Transverse colon (tissue), 4 donors: Measurements from ENCODE around the gene CAMTA1. TPM values are rescaled to one million over a fixed set of nuclear protein-coding genes. Genes with fewer than 3 reads are reported as not detected.
"Not testable (repeated sequence)": the region's sequence is repeated elsewhere in the genome, so short reads cannot be mapped to it uniquely, and the experiment has no call there.

Source experiments
- DNase-seq: peaks from one replicate; pipeline ENCODE4 v3.0.0-alpha.2; 2019
- H3K27ac ChIP-seq, 4 donors: fragments of 200-600 bp; sonication (generic); 2 replicates each; pipeline ENCODE4 v1.5.1; 2016 to 2018; ENCODE audit warnings: inconsistent platforms in 4 of 4
- H3K27me3 ChIP-seq: fragments of 200-600 bp; sonication (generic); 2 replicates; pipeline ENCODE4 v1.5.1; 2017; ENCODE audit warnings: inconsistent platforms
- H3K36me3 ChIP-seq, 4 donors: fragments of 200-600 bp; sonication (generic); 2 replicates each; pipeline ENCODE4 v1.5.1; 2017 to 2019; ENCODE audit warnings: inconsistent platforms in 4 of 4
- H3K4me1 ChIP-seq, 4 donors: fragments of 200-600 bp; sonication (generic); 2 replicates each; pipeline ENCODE4 v1.5.1; 2017 to 2020; ENCODE audit warnings: inconsistent platforms in 4 of 4
- H3K4me3 ChIP-seq, 4 donors: fragments of 200-600 bp; sonication (generic); 1 replicate in 1 of 4; 2 replicates in 3 of 4; pipeline versions ENCODE4 v1.5.1 to v1.6.1; 2017 to 2019; ENCODE audit warnings: inconsistent platforms in 4 of 4
- H3K9me3 ChIP-seq, 2 donors: fragments of 200-600 bp; sonication (generic); 2 replicates each; pipeline ENCODE4 v1.5.1; 2017 to 2019; ENCODE audit warnings: inconsistent platforms in 2 of 2
- EP300 ChIP-seq: sonication (generic); formaldehyde crosslinking; IDR thresholded peaks from one replicate; pipeline ENCODE4 v1.6.1; 2017; ENCODE audit warnings: antibody characterized with exemption, low read depth
- POLR2A ChIP-seq: fragments of 450-650 bp; IDR thresholded peaks from one replicate; pipeline ENCODE4 v1.6.1; 2016; ENCODE audit warnings: antibody characterized with exemption, mild to moderate bottlenecking, moderate library complexity
- POLR2AphosphoS5 ChIP-seq, 3 donors: sonication (generic); formaldehyde crosslinking; IDR thresholded peaks; one replicate each; pipeline ENCODE4 v1.6.1; 2016; ENCODE audit warnings: antibody characterized with exemption in 3 of 3
- WGBS, 2 donors: methylation state at CpG; one replicate each; pipeline ENCODE4 v1.1.5; 2018; ENCODE audit warnings: low coverage in 1 of 2; 5-methylcytosine and 5-hydroxymethylcytosine counted together
- in situ Hi-C, 4 donors: fragments of 200-750 bp; cut with MboI; loops; one replicate each; pipeline versions ENCODE4 v1.15.0 to v1.15.1; 2017; ENCODE audit warnings: low sequenced_read_pairs in 3 of 4, low pct_ligation_motif_present in 1 of 4, low pct_unique_long_range_greater_than_20kb in 1 of 4
- intact Hi-C: fragments of 100-400 bp; cut with DNase I; formaldehyde crosslinking; loops from one replicate; pipeline ENCODE4 v1.15.1; 2023; ENCODE audit warnings: low total_unique reads
- total RNA-seq, 4 donors: library from RNA; depleted of rRNA; stranded (reverse); fragments of >200 nt; gene quantifications; one replicate each; pipeline ENCODE4 v1.1.0, GENCODE V29; 2016
- TF ChIP-seq, protein P1 (sequence below), 5 experiments: fragments of 200-600 bp in 3 of 5; fragments of 450-650 bp in 2 of 5; sonication (generic) in 3 of 5; IDR thresholded peaks; 1 replicate in 2 of 5; 2 replicates in 3 of 5; pipeline ENCODE4 v1.5.1; 2016 to 2017; ENCODE audit warnings: antibody characterized with exemption in 5 of 5, inconsistent platforms in 3 of 5, mild to moderate bottlenecking in 2 of 5, moderate library complexity in 1 of 5

Gene CAMTA1
- total RNA-seq, 4 donors from 2014 or later, result 93.8 to 268 (median 130) TPM

- intact Hi-C loops, result no loop called here
- DNase-seq, result no peak
- in situ Hi-C loops, result no loop called here
Measured at GRCh38 chr1:7380712-7381111, 595.5 kb downstream of the CAMTA1 start.

DNA sequence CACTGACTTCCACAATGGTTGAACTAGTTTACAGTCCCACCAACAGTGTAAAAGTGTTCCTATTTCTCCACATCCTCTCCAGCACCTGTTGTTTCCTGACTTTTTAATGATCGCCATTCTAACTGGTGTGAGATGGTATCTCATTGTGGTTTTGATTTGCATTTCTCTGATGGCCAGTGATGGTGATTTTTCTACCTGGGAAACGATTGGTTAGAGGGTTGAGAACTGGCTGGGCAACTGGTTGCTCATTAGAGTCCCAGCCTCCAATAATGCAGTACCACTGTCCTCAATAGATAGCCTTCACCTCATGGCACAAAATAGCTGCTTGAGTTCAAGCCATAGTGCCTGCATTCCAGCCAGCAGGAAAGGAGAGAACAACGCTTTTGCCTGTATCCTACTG, 596.5 kb downstream of the CAMTA1 start:
- H3K36me3 ChIP-seq, DNase-seq, intact Hi-C loops, H3K27me3 ChIP-seq, H3K27ac ChIP-seq, H3K4me1 ChIP-seq, H3K9me3 ChIP-seq, in situ Hi-C loops, H3K4me3 ChIP-seq: not testable (repeated sequence)
- WGBS, 2 donors, result 55% methylated on average over 3 of the region's 3 CpGs; no CpG with 5 or more reads in 1 of the 2 donors

More at GRCh38 chr1:7380712-7381111, 595.5 kb downstream of the CAMTA1 start:
- Histone ChIP-seq H3K27ac (peak overlapping the region in 3 of 4 donors; percentile 51 to 65 (median 64)), H3K9me3 (no peaks in the 10 kb centered on the region), H3K4me3 (no peak overlapping the region), H3K27me3 (no peaks in the 10 kb centered on the region), H3K4me1 (no peaks in the 10 kb centered on the region), H3K36me3 (no peaks in the 10 kb centered on the region)
- TF ChIP-seq POLR2AphosphoS5 (IDR thresholded peaks at IDR 0.05), result no peak
- TF ChIP-seq, protein P1, sequence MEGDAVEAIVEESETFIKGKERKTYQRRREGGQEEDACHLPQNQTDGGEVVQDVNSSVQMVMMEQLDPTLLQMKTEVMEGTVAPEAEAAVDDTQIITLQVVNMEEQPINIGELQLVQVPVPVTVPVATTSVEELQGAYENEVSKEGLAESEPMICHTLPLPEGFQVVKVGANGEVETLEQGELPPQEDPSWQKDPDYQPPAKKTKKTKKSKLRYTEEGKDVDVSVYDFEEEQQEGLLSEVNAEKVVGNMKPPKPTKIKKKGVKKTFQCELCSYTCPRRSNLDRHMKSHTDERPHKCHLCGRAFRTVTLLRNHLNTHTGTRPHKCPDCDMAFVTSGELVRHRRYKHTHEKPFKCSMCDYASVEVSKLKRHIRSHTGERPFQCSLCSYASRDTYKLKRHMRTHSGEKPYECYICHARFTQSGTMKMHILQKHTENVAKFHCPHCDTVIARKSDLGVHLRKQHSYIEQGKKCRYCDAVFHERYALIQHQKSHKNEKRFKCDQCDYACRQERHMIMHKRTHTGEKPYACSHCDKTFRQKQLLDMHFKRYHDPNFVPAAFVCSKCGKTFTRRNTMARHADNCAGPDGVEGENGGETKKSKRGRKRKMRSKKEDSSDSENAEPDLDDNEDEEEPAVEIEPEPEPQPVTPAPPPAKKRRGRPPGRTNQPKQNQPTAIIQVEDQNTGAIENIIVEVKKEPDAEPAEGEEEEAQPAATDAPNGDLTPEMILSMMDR (IDR thresholded peaks at IDR 0.05), result no peak
- TF ChIP-seq EP300, result no peak
- TF ChIP-seq POLR2A, result no peak
- 78 to 100% methylated on average over 2 to 3 of the region's 3 CpGs for WGBS, 2 donors

DNA sequence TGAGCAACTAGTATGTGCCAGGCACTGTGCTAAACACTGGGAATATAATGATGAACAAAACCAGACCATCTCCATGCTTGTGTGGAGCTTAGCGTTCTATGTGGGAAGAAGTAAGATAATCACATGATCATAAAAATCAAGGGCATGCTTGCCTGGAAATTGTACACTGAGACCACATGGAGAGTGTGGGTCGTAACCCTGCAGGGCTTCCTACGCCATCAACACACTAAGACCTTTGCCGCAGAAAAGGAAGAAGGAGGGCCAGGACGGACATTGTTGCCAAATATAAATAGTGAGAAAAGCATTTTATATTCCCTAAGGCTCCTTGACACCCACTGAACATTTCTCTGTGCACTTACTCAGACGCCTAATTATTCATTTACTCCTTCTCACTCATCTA, 597.7 kb downstream of the CAMTA1 start:
- no peaks in the 10 kb centered on the region for H3K4me1 ChIP-seq
- 80 to 84% methylated on average over 6 of the region's 6 CpGs for WGBS, 2 donors
- H3K9me3 ChIP-seq, result no peaks in the 10 kb centered on the region
- intact Hi-C loops (no loop called here), in situ Hi-C loops (no loop called here)
- H3K36me3 ChIP-seq, result no peaks in the 10 kb centered on the region
- H3K27ac ChIP-seq, result no peak overlapping the region
- TF ChIP-seq, protein P1 (IDR thresholded peaks at IDR 0.05), result no peak
- TF ChIP-seq EP300 (no peak), POLR2AphosphoS5 (IDR thresholded peaks at IDR 0.05) (no peak), POLR2A (no peak)
- no peak overlapping the region for H3K4me3 ChIP-seq
- no peak for DNase-seq
- H3K27me3 ChIP-seq, result no peaks in the 10 kb centered on the region

- WGBS, 2 donors, result 69 to 87% methylated on average over 2 to 13 of the region's 13 CpGs
- TF ChIP-seq POLR2AphosphoS5 (IDR thresholded peaks at IDR 0.05) (no peak), POLR2A (no peak), EP300 (no peak)
- TF ChIP-seq, protein P1 (IDR thresholded peaks at IDR 0.05), result no peak
- in situ Hi-C loops (no loop called here), intact Hi-C loops (no loop called here)
- Histone ChIP-seq H3K4me1 (peaks cover 0 to 6% (median 2%) of the 10 kb centered on the region in 4 donors), H3K4me3 (no peak overlapping the region), H3K27ac (no peak overlapping the region), H3K36me3 (no peaks in the 10 kb centered on the region), H3K9me3 (no peaks in the 10 kb centered on the region), H3K27me3 (no peaks in the 10 kb centered on the region)
- peak; percentile 4 for DNase-seq
Measured at GRCh38 chr1:7383671-7384520, 598.6 kb downstream of the CAMTA1 start.
